Activated CD8-positive, alpha-beta memory T cell treated with anti-CD3 and anti-CD28 coated beads for 4 hours (primary cell): ENCODE results near the gene PDCD4.

Experiments
- DNase-seq, 2 donors: peaks; one replicate each; pipeline ENCODE4 v3.0.0-alpha.2; 2020; ENCODE audit warnings: low read depth in 2 of 2

The PDCD4 gene

DNA sequence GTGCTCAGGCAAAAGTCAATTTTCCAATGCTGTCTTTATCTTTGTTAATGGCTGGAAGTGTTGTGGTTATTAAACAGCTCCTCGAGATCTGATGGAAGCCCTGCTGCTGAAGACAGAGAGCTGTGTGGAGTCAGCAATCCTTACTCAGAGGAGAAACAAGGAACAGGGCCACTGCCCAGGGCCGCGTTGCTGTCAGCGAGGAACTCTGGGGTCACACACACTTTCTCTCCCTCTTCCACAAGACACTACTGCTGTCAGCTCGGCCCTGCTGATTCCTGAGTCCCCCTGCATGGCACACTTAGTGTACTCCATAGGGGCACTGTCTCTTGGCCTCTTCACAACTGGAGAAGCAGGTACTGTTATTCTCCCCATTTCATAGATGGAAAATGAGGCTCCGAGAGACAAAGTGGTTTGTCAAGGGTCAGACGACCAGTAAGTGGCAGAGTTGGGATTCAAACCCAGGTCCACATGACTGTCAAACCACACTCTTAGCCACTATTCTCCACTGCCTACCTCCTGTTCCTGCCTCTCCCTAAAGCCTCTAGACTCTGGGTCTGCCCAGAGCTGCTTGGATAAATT lies 29.3 kb upstream of the PDCD4 start:
- no peak for DNase-seq

DNA sequence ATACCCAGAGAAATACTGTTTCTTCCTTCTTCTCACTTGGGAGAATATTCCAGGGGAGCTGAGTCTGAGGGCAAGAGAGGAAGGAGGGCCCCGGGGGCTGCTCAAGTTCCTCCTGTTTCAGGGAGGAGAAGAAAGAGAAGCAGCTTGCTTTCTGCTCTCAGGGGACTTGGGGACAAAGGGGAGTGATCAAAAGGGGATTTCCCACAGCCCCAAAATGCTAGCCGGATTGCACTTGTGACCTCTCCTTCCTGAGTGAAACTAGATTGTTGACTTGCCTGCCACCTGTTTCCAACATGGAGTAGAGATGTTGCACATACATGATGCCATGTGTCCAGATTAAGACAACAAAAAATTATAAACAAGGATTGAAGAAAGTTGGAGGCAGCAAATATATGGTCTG lies 28.7 kb upstream of the PDCD4 start:
- peak in 1 of 2 donors; percentile 20 for DNase-seq

DNA sequence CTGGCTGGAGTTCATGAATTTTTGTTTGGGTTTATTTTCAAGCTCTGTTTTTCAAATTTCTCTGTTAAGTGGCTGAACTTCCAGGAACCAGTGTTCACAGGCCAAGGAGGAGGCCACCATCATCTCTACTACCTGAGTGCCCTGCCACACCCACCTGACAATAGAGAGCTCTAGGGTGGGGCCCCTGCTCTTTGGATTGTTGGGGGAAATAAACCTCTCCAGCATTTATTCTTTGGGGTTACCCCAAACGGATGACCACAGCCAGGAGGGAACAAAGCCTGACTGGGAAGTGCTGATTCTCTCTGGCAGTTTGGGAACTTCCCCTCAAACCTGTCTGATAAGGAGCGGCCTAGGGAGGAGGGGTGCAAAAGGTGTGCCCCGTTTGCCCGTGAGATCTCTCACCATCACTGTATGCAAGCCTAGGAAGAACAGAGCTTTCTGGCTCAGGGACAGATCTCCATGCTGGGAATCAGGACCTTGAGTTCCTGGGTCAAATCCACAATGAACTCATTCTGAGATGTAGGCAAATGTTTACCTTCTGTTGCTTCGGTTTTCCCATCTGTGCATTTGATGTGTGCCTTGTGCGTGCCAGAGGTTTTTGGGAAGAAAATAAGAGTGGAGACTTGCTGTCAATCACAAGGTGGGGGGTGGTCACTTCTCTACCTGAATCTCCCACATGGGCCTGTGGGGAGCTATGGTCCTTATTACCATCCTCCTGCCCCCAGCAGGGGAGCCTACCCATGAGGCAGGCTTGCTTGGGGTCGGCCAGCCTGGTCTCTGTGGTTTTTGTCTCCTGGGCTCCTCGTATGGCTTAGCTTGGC lies 27.7 kb upstream of the PDCD4 start:
- no peak for DNase-seq

DNA sequence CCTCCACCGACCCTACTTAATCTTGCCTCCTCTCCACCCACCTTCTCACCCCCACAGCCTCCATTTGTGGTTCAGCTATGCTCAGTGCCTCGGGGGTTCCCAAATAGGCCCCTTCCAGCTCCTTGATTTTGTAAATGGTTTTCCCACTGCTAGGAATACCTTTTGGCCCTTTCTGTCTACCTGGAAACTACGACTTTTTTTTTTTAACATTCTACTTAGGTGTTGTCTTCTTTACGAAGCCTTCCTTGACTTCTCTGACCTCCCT lies 27.2 kb upstream of the PDCD4 start:
- DNase-seq: no peak

DNA sequence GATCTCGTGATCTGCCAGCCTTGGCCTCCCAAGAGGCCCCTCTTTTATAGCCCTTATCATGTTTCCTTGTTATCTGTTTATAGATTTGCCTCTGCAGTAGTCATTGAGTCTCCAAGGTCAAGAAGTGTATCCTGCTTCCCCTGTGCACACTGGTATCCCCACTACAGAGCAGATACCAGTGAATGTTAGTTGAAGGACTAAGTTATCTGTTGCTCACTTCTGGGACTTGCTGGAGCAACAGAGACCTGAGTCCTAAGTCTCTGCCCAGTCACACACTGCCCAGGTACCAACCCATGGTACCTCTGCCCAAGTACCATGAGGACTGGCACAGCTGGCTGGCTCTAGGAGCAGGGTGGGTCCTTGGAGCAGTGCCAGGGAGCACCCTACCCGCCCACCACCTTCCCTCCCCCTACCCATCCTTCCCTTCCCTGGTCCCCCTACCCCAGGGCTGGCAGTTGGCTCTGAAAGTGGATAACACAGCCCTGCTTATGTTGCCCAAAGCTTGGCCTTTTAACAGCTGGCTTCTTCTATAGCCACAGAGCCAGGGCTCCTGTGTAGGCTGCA lies 26.5 kb upstream of the PDCD4 start:
- DNase-seq: no peak

- DNase-seq: no peak
Measured at GRCh38 chr10:110845756-110846620, 25.7 kb upstream of the PDCD4 start.

DNA sequence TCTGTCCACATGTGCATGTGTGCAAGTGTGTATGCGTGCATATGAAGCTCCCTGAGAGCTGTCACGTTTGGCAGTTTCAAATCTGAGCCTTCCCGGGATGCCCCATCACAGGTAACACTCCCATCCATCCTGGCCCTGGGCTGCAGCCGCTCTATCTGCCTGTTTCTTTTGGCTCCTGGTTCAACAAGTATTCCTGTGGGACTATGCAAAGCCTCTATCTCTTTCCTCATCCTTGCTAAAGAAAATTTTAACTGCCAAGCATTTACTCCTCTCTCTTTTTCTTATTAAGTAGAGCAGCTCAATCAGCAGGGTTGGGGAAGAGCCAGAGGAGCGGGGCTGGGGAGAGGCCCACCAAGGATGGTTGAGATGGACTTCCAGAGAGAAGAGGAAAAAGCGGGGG lies 24.4 kb upstream of the PDCD4 start:
- DNase-seq: no peak

- no peak for DNase-seq
Measured at GRCh38 chr10:110848106-110848505, 23.6 kb upstream of the PDCD4 start.

DNA sequence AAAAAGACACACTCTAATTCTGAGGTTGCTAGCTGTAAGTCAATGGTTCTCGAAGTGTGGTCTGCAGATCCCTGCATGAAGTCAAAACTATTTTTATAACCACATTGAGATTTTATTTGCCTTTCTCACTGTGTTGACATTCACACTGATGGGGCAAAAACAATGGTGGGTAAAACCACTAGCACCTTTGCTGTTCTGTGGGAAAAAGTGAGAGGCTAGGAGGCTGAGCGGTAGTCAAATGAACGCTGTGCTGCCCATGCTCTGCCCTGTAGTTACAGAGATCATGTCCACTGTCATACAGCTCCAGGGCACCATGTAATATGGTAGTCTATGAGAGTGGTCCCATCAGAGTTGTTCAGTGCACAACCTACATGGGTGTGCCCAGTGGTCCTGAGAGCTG lies 21.6 kb upstream of the PDCD4 start:
- DNase-seq: no peak

GRCh38 chr10:110851020-110851612 lies 20.6 kb upstream of the PDCD4 start:
- no peak for DNase-seq

DNA sequence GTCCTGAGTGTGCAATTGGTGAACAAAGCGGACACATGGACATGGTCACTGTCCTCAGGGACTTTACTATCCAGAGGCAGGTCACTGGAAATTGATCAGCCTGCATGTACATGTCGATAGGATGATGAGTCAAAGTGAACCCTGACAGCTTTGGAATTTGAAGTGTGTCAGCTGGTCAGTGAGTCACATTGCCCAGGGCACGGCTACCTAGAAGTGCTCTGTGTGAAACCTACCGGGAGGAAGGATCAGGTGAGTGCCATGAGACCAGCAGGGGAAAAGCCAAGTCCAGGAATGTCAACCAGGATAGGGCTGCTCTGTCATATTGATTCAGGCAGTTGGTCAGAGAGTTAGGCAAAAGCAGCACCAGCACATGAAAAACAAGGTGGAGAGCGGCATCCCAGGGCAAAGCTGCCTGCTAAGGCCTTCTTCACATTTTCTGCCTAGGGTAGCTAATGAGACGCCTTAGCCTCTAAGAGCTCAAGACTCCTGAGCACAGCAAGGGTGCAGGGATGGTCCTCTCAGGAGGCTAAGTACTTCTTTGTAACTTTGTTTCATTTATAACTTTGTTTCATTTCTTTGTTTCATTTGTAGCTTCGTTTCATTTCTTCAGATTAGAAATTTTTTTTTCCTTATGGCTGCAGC lies 19.4 kb upstream of the PDCD4 start:
- DNase-seq: no peak

DNA sequence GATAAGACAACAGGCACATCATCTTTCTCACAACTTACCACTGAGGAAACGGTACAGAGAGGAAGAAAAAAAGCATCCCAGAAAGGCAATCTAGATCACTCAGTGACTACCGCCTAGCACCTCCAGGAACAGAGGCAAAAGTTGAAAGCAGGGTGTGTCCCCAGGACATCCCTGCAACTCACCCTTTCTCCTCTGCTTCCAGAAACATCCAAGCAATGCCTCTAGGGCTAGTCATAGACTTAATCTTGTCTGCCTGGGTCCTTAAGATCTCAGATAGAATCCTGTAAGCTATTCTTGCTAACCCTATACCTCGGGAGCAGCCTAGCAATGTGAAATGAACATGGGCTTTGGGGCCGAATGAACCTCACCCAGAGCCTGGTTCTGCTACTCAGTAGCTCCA lies 18.8 kb upstream of the PDCD4 start:
- no peak for DNase-seq

GRCh38 chr10:110853921-110854605 lies 17.7 kb upstream of the PDCD4 start:
- no peak for DNase-seq

DNA sequence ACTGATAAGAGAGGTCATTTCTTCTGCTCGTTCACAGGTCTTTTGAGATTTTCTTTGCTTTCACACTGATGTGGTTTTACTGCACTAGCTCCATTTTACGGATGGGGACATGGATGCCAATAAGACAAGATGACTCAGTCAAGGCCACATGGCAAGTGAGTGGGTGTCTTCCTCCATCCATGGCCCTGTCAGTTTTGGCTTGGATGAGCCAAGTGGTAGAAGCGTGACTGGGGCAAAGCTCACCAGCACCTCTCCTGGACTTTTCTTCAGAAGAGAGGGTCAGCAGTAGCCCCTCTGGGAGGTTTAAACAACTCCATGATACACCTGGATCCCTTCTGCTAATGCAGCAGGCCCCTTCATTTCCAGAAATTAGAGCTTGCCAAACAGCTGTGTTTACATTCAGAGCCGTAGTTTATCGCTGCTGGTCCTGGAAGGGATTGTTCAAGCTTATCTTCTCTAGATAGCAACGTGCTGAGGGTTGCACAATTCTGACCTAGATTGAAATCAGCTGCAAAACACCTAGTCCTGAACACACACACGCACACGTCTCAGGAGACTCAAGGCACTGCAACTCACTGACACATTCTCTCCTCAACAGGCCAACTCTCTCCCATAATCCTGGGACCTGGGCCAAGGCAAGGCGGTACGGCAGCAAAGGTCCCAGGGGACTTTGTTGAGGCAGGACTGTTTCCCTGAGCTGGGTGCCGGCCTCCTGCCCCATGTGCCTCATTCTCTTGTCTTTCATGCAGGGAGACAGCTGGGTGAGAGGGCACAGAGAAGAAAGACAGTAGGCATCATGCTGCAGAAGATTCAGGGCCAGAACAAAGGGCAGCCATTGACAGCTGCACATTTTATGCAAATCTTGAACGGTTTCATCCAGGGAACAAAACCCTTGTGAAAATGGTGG lies 14.2 kb upstream of the PDCD4 start:
- no peak for DNase-seq

DNA sequence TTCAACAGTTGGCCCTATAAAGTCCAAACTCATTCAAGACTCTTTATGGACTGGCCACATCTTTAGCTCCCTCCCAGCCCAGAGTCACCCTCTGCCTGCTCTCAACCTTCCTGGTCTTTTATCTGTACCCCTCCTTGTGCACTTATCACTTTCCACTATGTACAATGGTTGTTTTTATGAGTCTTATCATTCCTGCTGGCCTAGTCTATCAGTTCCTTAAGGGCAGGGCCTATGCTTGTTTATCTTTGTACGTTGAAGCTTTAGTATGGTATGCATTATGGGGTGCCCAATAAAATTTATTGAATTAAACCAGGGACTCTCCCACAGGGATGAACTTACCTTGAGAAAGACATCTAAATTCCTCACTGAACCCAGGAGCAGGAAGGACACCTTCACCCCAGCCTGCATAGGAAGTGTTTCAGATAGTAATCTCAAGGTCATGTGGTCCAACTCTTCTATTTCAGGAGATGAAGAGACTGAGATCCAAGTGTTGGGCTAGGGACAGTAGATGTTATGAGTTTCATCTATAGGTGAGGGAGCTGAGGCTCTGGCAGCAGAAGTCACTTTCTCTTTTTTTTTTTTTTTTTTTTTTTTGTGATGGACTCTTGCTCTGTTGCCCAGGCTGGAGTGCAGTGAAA lies 13.3 kb upstream of the PDCD4 start:
- no peak for DNase-seq

- no peak for DNase-seq
Measured at GRCh38 chr10:110859206-110859972, 12.3 kb upstream of the PDCD4 start.

GRCh38 chr10:110859973-110860376 lies 11.8 kb upstream of the PDCD4 start:
- no peak for DNase-seq

DNA sequence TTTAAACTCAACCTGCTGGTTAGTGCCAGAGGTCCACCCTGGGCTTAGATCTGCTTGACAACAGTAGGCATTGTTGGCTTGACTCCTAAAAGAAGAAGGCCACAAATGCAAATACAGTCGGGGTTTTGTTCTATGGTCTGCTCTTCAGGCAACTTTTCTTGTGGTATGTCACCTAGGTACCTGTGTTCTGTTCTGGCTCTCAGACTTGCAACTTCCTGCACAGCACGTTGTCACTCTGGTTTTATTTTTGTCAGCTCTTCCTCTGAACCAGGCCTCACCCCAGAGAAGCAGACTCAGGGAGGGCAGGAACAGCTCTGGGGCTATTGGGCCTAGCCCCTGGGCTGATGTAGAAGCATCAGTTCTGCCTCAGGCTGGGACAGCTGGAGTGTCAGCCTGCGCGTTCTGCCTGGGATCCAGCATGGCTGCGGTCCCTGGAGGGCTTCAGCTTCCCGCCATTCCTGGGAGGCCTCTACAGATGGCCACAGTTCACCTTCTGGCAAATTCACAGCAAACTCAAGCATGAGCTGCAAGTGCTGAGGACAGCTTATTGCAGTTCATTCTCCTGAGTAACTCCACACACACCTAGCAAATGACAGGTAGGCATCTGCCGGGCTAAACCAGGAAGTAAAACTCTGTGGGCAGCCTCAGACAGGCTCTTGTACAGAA lies 11.0 kb upstream of the PDCD4 start:
- no peak for DNase-seq
